HG03060 (cell line): ENCODE data around the gene MSANTD3.
"Not testable (repeated sequence)": the region's sequence is repeated elsewhere in the genome, so short reads cannot be mapped to it uniquely, and the experiment has no call there.

ENCODE experiments used
- ATAC-seq: cut with Tn5 transposase; IDR thresholded peaks from one replicate; pipeline ENCODE4 v1.9.1; 2021; ENCODE audit warnings: low read depth, moderate number of reproducible peaks; ENCODE audit not compliant: unreplicated experiment

Gene MSANTD3, protein sequence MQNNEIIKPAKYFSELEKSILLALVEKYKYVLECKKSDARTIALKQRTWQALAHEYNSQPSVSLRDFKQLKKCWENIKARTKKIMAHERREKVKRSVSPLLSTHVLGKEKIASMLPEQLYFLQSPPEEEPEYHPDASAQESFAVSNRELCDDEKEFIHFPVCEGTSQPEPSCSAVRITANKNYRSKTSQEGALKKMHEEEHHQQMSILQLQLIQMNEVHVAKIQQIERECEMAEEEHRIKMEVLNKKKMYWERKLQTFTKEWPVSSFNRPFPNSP

DNA sequence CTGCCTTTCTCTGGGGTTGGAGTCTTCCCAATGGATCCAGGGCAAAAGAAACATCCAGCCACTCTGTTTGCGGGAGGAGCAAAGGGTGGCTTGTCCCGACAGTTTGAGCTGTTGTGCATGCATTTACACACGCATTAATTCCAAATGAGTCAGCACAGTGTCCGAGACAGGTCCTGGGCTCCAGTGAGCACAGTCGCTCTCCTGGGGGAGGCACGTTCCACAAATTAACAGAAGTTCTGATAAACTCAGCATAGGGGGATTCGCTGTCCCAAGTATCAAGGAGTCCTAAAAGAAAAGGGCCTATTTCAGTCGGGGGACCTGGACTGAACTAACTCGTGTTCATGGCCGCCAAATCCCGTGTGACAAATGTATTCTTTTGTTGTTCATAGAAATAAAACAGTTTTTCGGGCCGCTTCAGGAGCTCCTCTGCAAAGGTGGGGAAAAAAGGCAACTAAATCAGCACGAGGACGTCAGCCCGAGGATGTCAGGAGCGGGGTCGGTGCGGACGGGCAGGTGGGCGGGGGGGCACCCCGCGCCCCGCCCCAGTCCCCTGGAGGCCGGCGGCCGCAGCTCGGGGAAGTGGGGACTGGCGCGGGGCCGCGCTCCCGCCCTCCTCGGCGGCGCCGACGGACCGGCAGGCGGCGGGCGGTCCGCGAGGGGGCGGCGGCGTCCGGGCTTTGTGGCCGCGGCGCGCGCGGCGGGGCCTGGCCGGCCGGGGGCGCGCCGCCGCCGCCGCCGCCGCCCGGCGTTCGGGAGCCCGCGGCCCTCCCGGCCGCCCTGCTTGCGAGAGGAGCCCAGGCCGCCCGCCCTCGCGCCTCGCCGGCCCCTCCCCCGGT is at the start of gene MSANTD3:
TSS of gene MSANTD3 (plus strand) at position 614 of the 836 bp plus-strand sequence. CDS start 14,796 bp downstream, outside the sequence.
- ATAC-seq = no peak

DNA sequence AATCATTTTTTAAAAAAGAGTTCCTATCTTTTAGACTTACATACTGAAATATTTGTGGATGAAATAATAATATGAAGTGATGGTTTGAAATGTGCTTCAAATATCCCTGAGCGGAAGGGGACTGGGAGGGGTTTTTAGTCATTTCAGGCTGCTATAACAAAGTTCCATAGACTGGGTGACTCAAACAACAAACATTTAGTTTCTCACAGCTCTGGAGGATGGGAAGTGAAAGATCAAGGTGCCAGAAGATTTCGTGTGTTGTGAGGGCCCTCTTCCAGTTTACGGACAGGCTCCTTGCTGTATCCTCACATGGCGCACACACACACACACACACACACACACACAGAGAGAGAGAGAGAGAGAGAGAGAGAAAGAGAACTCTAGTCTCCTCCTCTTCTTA is 47.1 kb upstream of the MSANTD3 start:
- ATAC-seq = no peak

GRCh38 chr9:100392989-100393388 is 34.0 kb upstream of the MSANTD3 start:
- ATAC-seq = not testable (repeated sequence)

DNA sequence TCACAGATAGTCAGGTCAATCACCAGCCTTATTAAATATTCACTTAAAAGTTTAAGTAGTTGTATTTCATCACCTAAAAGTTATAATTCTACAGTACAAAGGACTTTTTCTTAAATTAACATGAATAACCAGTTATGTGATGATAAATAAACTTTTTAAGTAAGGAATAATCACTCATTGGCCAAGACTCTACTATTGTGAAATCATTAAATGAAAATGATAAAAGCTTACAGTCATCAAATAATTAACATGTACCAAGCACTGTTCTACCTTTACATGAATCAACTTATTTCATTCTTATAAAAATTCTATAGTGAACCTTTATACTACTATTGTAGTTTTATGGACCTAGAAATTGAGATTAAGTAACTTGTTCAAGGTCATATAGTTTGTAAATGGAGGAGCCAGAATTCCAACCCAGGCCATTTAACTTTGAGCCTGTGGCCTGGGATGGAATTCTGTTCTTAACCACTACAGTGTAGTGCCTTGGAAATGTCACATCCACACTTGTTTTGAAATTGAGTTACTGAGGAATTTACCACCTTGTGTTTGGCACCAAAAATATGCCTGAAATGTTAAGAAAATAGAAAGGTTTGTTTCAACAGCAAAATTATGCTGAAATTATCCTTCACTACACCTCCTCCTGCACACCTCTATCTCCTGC is 32.8 kb upstream of the MSANTD3 start:
- ATAC-seq = no peak

DNA sequence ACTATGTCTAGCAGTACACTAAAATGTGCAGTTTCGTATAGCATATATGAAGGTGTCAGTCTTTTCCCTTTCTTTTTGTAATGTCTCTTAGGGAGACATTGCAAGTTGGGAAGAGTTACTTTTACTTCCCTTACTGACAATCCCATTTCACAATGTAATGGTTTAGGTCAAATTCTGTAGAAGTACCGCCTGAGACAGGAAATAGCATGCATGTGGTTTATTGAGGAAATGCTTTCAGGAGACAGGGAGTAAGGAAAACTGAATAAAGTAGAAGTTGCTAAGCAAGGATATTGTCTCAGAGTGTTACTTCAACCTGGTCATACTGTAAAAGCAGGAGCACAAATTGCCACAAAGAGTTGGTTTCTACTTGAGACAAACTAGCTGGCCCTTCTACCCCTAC is 32.1 kb upstream of the MSANTD3 start:
- ATAC-seq = no peak

DNA sequence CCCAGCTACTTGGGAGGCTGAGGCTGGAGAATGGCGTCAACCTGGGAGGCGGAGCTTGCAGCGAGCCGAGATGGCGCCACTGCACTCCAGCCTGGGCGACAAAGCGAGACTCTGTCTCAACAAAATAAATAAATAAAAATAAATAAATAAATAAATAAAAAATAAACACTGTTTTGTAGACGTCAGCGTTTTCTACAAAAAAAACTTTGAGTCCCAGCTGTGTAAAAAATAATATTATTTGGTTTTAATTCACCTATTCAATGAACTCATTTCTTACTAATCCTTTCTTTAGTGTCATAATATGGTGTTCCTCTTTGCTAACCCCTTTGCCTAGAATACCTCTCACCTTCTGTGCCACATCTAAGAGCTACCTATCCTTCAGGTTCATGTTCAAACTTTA is 30.2 kb upstream of the MSANTD3 start:
- no peak for ATAC-seq

DNA sequence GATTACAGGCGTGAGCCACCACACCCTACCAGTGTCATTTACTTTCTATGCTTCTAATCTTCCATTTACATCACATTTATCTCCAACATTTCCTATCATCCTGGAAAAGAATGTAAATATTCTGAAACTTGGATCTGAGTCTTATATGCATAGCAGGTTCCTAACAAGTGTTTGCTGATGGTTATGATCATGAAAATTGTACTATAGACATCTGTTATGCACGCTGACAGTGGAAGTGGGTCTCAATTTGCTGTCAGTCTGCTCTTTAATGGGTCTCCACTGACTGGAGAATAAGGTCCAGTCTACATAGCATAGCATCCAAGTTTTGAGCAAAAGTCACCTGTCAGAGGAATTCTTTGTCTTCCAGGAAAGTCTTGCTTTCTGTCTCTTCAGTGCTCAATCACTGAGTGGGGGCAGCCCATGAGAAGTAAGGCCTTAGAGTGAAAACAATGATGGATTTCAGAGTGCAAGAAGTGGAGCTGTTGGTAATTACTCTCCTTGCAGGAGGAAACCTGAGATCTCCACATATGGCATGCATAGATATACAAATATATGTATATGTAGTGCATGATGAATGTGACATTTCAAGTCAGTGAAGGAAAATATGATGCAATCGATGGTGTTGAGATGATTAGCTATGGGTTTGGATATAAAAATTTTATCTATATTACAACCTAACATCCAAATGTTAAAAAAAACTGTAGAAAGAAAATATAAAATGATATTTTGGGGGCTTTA is 29.2 kb upstream of the MSANTD3 start:
- no peak for ATAC-seq

GRCh38 chr9:100401042-100401441 is 25.9 kb upstream of the MSANTD3 start:
- no peak for ATAC-seq

DNA sequence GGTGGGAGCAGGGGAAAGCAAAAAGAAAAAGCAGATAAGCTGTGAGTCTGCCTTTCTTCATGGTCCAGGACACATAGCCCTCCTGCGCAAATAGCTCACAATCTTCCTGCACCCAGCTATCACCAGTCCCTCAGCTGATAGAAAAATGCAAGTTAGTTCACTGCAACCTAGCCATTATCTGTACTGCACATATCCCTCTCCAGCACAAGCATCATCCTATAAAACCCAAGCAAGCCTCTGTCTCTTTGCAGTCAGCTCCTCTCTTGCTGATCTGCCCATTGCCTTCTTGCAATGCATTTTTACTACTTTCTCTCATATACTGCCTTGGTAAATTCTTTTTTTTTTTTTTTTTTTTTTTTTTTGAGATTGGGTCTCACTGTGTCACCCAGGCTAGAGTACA is 20.0 kb upstream of the MSANTD3 start:
- no peak for ATAC-seq

- no peak for ATAC-seq
Observed at GRCh38 chr9:100408546-100409175, 18.3 kb upstream of the MSANTD3 start.

DNA sequence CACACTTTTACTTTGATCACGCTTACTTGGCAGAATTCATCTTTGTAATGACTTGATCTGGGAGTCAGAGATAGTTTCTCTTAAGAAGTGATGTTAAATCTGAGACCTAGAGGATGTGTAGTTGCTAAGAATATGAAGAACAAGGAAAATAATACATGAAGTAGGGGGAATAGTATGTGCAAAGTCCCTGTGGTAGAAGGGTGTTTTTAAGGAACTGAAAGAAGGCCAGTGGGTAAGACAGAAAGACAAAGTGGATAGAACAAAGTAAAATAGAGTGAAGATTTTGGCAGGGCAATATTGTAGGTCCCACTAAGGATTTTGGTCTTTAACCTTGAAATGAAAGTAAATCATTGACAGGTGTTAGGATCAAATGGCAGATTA is 17.8 kb upstream of the MSANTD3 start:
- ATAC-seq = no peak

DNA sequence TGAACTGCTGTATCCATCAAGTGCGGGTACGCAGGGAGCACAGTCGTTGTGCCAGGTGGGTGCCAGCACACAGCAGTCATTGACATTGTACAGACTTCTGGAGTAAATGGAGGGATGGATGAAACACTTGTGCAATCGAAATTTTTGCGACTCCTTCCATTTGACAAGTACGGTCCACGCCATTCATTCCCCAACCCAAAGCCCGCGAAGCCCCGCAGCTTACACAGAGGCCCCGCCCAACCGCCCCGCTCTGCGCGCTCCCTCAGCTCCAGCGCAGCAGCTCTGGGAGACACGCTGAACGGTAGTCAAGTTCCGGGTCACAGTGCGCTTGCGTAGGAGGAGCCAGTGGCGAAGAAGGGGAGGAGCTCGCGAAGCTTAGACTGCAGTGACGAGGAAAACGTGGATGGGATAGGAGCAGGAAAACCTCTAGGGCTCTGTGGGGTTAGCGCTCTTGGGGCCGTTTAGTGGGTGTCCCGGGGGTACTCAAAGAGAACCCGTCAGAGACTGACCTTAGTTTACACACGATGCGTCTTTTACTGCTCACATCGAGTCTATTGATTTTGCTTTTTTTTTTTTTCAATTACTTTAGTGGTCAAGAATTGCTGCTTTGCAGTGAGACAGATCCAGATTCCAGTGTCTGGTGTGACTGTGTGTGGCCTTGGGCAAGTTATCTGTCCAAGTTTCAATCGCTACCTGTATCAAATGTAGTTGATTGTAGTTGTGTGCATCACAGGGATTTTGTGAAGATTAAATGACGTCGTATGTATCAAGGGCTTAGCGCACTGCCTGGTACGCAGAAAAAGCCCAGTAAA is 15.3 kb upstream of the MSANTD3 start:
- ATAC-seq = peak; percentile 99

GRCh38 chr9:100413839-100414420 is 13.0 kb upstream of the MSANTD3 start:
- ATAC-seq = no peak

DNA sequence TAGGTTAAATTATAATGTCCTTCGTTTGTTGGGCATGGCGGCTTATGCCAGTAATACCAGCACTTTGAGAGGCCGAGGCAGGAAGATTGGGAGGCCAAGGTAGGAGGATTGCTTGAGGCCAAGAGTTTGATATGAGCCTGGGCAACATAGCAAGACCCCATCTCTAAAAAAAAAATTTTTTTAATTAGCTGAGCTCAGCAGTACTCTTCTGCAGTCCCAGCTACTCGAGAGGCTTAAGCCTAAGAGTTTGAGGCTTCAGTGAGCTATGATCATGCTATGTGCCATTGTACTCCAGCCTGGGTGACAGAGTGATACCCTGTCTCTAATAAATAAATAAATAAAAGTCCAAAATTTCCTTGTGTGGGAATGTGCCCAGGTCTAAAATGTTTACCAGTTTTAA is 9.1 kb upstream of the MSANTD3 start:
- no peak for ATAC-seq

DNA sequence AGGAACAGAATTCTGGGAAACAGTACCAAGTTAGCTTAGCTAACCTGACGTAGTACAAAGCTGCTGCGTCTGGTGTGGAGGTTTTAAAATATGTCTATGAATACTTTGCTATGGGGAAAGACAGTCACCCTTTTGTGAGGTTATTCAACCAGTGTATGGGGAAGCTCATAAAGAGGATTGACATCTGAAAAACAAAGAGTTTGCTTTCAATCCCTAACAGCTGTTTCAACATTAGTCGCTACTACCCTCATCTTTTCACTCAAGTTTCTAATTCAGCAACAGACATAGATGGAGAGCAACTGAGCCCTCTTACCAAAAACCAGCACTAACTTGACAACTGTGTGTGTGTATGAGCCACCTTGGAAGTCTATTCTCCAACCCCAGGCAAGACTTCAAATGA is 7.8 kb upstream of the MSANTD3 start:
- ATAC-seq = no peak

- not testable (repeated sequence) for ATAC-seq
Observed at GRCh38 chr9:100421116-100421515, 5.8 kb upstream of the MSANTD3 start.

DNA sequence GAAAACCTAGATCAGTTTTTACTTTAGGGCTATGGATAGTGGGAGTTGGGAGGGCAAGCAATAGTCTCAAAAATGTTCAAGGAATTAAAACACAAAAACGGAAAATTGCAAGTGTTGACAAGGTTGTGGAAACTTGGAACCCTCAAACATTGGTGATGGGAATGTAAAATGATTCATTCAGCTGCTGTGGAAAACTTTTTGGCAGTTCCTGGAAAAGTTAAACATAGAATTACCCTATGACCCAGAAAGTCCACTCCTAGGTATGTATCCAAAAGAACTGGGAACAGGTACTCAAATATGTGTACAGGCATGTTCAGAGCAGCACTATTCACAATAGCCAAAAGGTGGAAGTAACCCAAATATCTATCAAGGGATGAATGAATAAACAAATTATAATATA is 1.2 kb upstream of the MSANTD3 start:
- ATAC-seq = no peak

- ATAC-seq = no peak
Observed at GRCh38 chr9:100426189-100426529, 784 bp upstream of the MSANTD3 start.
